Neural cell (in vitro differentiated cells): Measurements from ENCODE around the gene SVBP. TPM values are rescaled to one million over a fixed set of nuclear protein-coding genes. Genes with fewer than 3 reads are reported as not detected.

ENCODE experiments used
- H2AFZ ChIP-seq: fragments of 200-600, 300-800 bp; sonication (generic), shearing (Covaris generic); 2 replicates; pipeline ENCODE4 v1.6.0; 2014; ENCODE audit warnings: low read depth, mild to moderate bottlenecking, antibody characterized with exemption, low read length, moderate library complexity
- H3F3A ChIP-seq: fragments of 200-600 bp; shearing (Covaris generic); 2 replicates; pipeline ENCODE4 v1.6.1; 2016; ENCODE audit warnings: mild to moderate bottlenecking, moderate library complexity, mixed read lengths, antibody characterized with exemption, low read length; ENCODE audit not compliant: insufficient read depth, poor library complexity, severe bottlenecking
- H3K27ac ChIP-seq: fragments of 200-600, 300-800 bp; sonication (generic), shearing (Covaris generic); 2 replicates; pipeline ENCODE4 v1.5.1; 2014; ENCODE audit warnings: mild to moderate bottlenecking, low read length, moderate library complexity
- H3K27me3 ChIP-seq: fragments of 300-800, 200-600 bp; sonication (generic), shearing (Covaris generic); 2 replicates; pipeline ENCODE4 v1.6.0; 2014; ENCODE audit warnings: mild to moderate bottlenecking, low read depth, low read length, moderate library complexity; ENCODE audit not compliant: insufficient read depth
- H3K36me3 ChIP-seq: fragments of 300-800, 200-600 bp; sonication (generic), shearing (Covaris generic); 2 replicates; pipeline ENCODE4 v1.5.1; 2014; ENCODE audit warnings: mild to moderate bottlenecking, antibody characterized with exemption, low read length, moderate library complexity; ENCODE audit not compliant: insufficient read depth
- H3K4me2 ChIP-seq: fragments of 300-800, 200-600 bp; sonication (generic), shearing (Covaris generic); 2 replicates; pipeline ENCODE4 v1.6.0; 2014; ENCODE audit warnings: mild to moderate bottlenecking, low read length
- H3K4me3 ChIP-seq: fragments of 300-800, 200-600 bp; sonication (generic), shearing (Covaris generic); 2 replicates; pipeline ENCODE4 v1.5.1; 2014; ENCODE audit warnings: mild to moderate bottlenecking, low read length, moderate library complexity
- H3K79me2 ChIP-seq: fragments of 200-600 bp; shearing (Covaris generic); replicated peaks from 2 replicates; pipeline ENCODE4 v1.6.0; 2014; ENCODE audit warnings: mild to moderate bottlenecking, low read length, moderate library complexity; ENCODE audit not compliant: insufficient read depth
- H3K9ac ChIP-seq: fragments of 300-800, 200-600 bp; sonication (generic), shearing (Covaris generic); 2 replicates; pipeline ENCODE4 v1.6.1; 2016; ENCODE audit warnings: mild to moderate bottlenecking, low read length, mixed read lengths
- H3K9me2 ChIP-seq: fragments of 200-600 bp; shearing (Covaris generic); 2 replicates; pipeline ENCODE4 v1.6.1; 2016; ENCODE audit warnings: mild to moderate bottlenecking, low read length, mixed read lengths; ENCODE audit not compliant: insufficient read depth
- H3K9me3 ChIP-seq: fragments of 200-600, 300-800 bp; sonication (generic), shearing (Covaris generic); 2 replicates; pipeline ENCODE4 v1.6.1; 2016; ENCODE audit warnings: mild to moderate bottlenecking, mixed run types, low read length, moderate library complexity, mixed read lengths
- H4K20me1 ChIP-seq: fragments of 200-600 bp; shearing (Covaris generic); 2 replicates; pipeline ENCODE4 v1.6.1; 2016; ENCODE audit warnings: mild to moderate bottlenecking, mixed run types; ENCODE audit not compliant: insufficient read depth
- CTCF ChIP-seq: fragments of 450-650 bp; IDR thresholded peaks from 2 replicates; pipeline ENCODE4 v1.5.1; 2014; ENCODE audit warnings: antibody characterized with exemption, mild to moderate bottlenecking, moderate library complexity; ENCODE audit not compliant: poor library complexity, severe bottlenecking
- EP300 ChIP-seq: fragments of 450-650 bp; conservative IDR thresholded peaks from 2 replicates; pipeline ENCODE4 v1.6.1; 2014; ENCODE audit warnings: antibody characterized with exemption, mild to moderate bottlenecking, moderate library complexity; ENCODE audit not compliant: poor library complexity, severe bottlenecking
- EZH2 ChIP-seq: fragments of 200-600, 300-800 bp; shearing (Covaris generic), sonication (generic); IDR thresholded peaks from 2 replicates; pipeline ENCODE4 v1.6.1; 2014; ENCODE audit warnings: antibody characterized with exemption, low read length, borderline replicate concordance, mild to moderate bottlenecking; ENCODE audit not compliant: insufficient read depth, poor library complexity, severe bottlenecking
- MXI1 ChIP-seq: fragments of 450-650 bp; conservative IDR thresholded peaks from 2 replicates; pipeline ENCODE4 v1.6.1; 2014; ENCODE audit warnings: antibody characterized with exemption, mild to moderate bottlenecking; ENCODE audit not compliant: poor library complexity, severe bottlenecking
- POLR2AphosphoS5 ChIP-seq: IDR thresholded peaks from 2 replicates; pipeline ENCODE4 v1.6.1; 2012
- RAD21 ChIP-seq: fragments of 450-650 bp; conservative IDR thresholded peaks from 2 replicates; pipeline ENCODE4 v1.6.1; 2014; ENCODE audit warnings: antibody characterized with exemption, mild to moderate bottlenecking, moderate library complexity
- REST ChIP-seq: IDR thresholded peaks from 2 replicates; pipeline ENCODE4 v1.6.1; 2012; ENCODE audit warnings: borderline replicate concordance
- SMC3 ChIP-seq: fragments of 450-650 bp; conservative IDR thresholded peaks from 2 replicates; pipeline ENCODE4 v1.6.1; 2014; ENCODE audit warnings: antibody characterized with exemption, mild to moderate bottlenecking, moderate library complexity; ENCODE audit not compliant: poor library complexity
- TAF1 ChIP-seq: IDR thresholded peaks from 2 replicates; pipeline ENCODE4 v1.6.1; 2012; ENCODE audit warnings: low read depth
- polyA plus RNA-seq: library from polyadenylated mRNA; depleted of rRNA; stranded (reverse); fragments of >200 nt; gene quantifications from 2 replicates; pipeline ENCODE4 v1.2.3, GENCODE V29; 2014

Gene SVBP
- polyA plus RNA-seq, 1 donor from 2014 or later, result 231 TPM

GRCh38 chr1:42847111-42847595 lies 30.0 kb upstream of the SVBP start:
- H3K9me2 ChIP-seq, result no peaks in the 10 kb centered on the region
- H4K20me1 ChIP-seq, result no peaks in the 10 kb centered on the region
- peak overlapping the region; percentile 30 for H3K27ac ChIP-seq
- H3K79me2 ChIP-seq, result peaks cover 16% of the 10 kb centered on the region
- H2AFZ ChIP-seq, result peak overlapping the region; percentile 66
- H3K36me3 ChIP-seq, result peaks cover 5% of the 10 kb centered on the region
- H3K27me3 ChIP-seq, result no peaks in the 10 kb centered on the region
- no peak for TF ChIP-seq CTCF
- no peak for TF ChIP-seq EZH2
- TF ChIP-seq POLR2AphosphoS5, result no peak
- TF ChIP-seq REST, result no peak
- no peak for TF ChIP-seq TAF1
- no peak for TF ChIP-seq SMC3
- no peak for TF ChIP-seq RAD21
- no peak for TF ChIP-seq MXI1
- no peak for TF ChIP-seq EP300
- no peaks in the 10 kb centered on the region for H3F3A ChIP-seq
- H3K9ac ChIP-seq, result peak overlapping the region; percentile 76
- H3K9me3 ChIP-seq, result no peaks in the 10 kb centered on the region
- peak overlapping the region; percentile 77 for H3K4me3 ChIP-seq
- peak overlapping the region; percentile 86 for H3K4me2 ChIP-seq

GRCh38 chr1:42846257-42847110 lies 29.3 kb upstream of the SVBP start, which contains the start of gene ZNF691:
Gene ZNF691 (plus strand): TSS chr1:42846613. CDS start chr1:42849659, 3,046 bp downstream.
- H3K4me3 ChIP-seq, result peak within 1 kb of the TSS; percentile 77
- TF ChIP-seq TAF1 (peak; percentile 34), POLR2AphosphoS5 (peak; percentile 95), RAD21 (peak; percentile 42), EZH2 (no peak), CTCF (peak; percentile 89), MXI1 (peak; percentile 82), SMC3 (peak; percentile 37), REST (peak; percentile 50), EP300 (peak; percentile 17)
- H3K36me3 ChIP-seq, result no peaks in the 10 kb centered on the region
- H3K9ac ChIP-seq, result peak within 1 kb of the TSS; percentile 76
- H4K20me1 ChIP-seq, result no peaks in the 10 kb centered on the region
- H3F3A ChIP-seq, result no peaks in the 10 kb centered on the region
- peak within 1 kb of the TSS; percentile 66 for H2AFZ ChIP-seq
- H3K27ac ChIP-seq, result peak within 1 kb of the TSS; percentile 30
- peak within 1 kb of the TSS; percentile 86 for H3K4me2 ChIP-seq
- H3K27me3 ChIP-seq, result no peaks in the 10 kb centered on the region
- peaks cover 16% of the 10 kb centered on the region for H3K79me2 ChIP-seq
- H3K9me3 ChIP-seq, result no peaks in the 10 kb centered on the region
- no peaks in the 10 kb centered on the region for H3K9me2 ChIP-seq
